GM21447 (cell line): ENCODE results near the gene TAF3.

Source experiments
- ATAC-seq: cut with Tn5 transposase; IDR thresholded peaks from one replicate; pipeline ENCODE4 v1.9.1; 2021; ENCODE audit not compliant: unreplicated experiment

The TAF3 gene

GRCh38 chr10:7965457-7965856 is 147.2 kb downstream of the TAF3 start:
- no peak for ATAC-seq

- ATAC-seq = no peak
Observed at GRCh38 chr10:7967035-7967434, 148.7 kb downstream of the TAF3 start.

DNA sequence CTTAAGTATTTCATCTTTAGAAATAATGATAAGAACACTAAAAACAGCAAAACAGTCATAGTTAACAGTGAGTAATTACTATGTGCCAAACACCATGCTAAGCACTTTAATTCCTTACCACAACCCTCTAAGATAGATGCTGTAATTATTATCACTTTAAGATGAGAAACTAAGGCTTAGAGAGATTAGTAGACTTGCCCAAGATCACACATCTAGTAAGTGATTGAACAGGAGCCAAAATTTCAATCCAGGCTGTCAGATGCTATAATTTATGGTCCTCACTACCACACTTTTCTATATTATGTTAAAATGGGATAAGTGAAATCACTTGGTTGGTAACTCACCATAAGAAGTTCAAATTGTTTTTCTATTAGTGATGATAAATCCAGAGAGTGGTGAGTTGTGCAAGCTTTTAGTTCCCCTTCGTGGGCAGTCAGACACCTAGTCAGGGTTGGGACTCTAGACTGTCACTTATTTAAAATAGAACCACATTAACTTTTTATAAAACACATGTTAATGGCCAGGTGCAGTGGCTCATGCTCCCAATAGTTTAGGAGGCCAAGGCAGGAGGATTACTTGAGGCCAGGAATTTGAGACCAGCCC is 150.3 kb downstream of the TAF3 start:
- ATAC-seq = no peak

GRCh38 chr10:7969623-7970022 is 151.3 kb downstream of the TAF3 start:
- no peak for ATAC-seq

GRCh38 chr10:7971949-7972348 is 153.6 kb downstream of the TAF3 start:
- ATAC-seq = no peak

DNA sequence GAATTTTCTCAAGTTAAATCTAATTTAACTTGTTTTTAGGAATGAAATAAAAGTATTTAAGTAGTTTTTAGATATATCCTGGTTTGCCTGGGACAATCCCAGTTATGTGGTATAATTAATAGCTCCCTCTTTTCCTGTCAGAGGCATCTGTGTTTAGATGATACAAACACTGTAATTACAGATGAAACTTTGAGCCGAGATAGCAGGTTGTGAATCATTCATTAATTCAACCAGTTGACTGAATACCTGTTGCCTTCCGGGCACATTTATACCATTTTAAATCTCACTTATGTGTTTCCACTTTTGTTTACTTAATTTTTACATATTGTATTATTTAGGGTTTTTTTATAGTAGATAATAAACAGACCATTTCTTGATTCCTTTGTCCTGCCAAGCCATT is 154.1 kb downstream of the TAF3 start:
- no peak for ATAC-seq

- ATAC-seq = no peak
Observed at GRCh38 chr10:7980196-7980595, 161.9 kb downstream of the TAF3 start.

DNA sequence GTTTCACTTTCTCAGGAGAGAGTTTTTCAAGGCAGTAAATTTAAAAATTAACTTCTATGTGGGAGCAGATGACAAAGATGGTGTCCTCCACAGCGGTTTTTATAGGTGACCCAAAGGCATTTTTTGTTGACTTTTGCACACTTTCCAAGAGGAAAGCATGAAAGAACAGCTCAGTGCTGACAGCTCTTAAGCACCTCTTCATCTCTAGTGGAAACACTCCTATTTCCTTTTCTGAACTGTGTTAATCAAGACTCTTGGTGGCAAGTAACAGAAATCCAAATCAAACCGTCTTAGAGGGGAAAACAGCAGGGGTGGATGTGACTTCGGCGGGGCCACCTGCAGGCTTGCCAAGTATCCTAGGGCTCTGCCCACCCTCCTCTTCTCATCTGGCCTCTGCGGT is 164.4 kb downstream of the TAF3 start:
- ATAC-seq = no peak

- no peak for ATAC-seq
Observed at GRCh38 chr10:7984325-7984724, 166.0 kb downstream of the TAF3 start.

DNA sequence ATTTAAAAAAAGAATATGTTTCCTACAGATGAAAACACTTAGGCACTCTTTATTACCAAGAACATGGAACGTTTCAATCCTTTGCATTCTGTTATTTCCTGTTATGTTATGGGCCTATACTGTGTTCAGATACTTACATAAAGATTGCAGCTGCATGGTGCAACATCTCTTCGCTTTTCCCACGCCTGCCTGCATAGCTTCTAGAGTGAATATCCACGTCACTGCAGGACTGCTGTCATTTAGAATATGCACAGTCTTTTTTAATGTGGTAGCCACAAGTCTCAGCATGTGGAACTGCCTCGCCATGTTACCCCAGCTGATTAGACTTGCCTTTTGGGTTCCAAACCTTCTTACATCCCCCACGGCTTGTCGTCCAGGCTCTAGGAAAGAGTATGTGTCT is 166.6 kb downstream of the TAF3 start:
- no peak for ATAC-seq

DNA sequence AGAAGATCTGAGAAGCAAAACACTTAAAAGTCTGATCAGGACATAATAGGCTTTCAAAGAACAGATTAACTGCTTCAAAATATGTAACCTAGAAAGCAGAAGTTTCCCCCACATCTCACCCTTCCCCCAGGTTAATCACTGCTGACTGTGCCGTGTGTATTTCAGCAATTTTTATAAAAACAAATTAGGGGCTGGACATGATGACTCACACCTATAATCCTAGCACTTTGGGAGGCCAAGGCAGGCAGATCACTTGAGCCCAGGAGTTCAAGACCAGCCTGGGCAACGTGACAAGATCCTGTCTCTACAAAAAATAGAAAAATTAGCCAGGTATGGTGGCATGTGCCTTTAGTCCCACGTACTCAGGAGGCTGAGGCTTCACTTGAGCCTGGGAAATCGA is 168.5 kb downstream of the TAF3 start:
- no peak for ATAC-seq

- no peak for ATAC-seq
Observed at GRCh38 chr10:7988989-7989388, 170.7 kb downstream of the TAF3 start.

- no peak for ATAC-seq
Observed at GRCh38 chr10:7998831-7999230, 180.5 kb downstream of the TAF3 start.

- no peak for ATAC-seq
Observed at GRCh38 chr10:8004469-8005000, 186.2 kb downstream of the TAF3 start.

GRCh38 chr10:8006274-8006999 is 188.1 kb downstream of the TAF3 start:
- ATAC-seq = no peak

- no peak for ATAC-seq
Observed at GRCh38 chr10:8009031-8009430, 190.7 kb downstream of the TAF3 start.

- ATAC-seq = no peak
Observed at GRCh38 chr10:8013006-8013405, 194.7 kb downstream of the TAF3 start.

DNA sequence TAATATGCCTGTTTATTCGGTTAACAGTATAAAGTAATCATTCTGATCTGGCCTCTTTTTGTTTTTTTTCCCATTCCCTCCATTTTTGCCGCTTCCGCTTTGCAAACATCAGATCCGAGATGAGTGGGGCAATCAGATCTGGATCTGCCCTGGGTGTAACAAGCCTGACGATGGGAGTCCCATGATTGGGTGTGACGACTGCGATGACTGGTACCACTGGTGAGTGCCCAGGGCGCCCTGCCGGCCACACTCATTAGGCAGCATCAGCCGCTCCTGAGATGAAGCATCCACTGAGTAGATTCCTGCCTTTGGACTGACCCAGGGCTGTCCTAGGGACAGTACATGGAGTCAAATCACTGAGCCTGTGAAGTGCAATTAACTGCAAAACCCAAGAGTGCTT is 195.3 kb downstream of the TAF3 start:
- no peak for ATAC-seq

DNA sequence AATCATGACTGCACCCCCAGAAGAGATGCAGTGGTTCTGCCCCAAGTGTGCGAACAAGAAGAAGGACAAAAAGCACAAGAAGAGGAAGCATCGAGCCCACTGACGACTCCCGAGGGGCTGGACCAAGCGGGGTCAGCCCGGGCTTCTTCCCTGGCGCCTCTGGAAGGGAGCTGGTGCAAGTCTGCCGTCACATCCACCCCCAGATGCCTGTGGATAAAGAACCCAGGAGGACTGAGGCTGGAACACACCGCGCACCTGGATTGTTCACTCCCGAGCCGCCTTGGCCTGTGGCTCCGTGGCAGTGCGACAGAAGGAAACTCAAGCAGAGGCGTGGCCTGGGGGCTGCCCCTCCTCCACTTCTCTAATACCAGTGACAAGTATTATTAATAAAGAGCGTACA is 196.3 kb downstream of the TAF3 start:
- no peak for ATAC-seq

- no peak for ATAC-seq
Observed at GRCh38 chr10:8017277-8017676, 199.0 kb downstream of the TAF3 start.

GRCh38 chr10:8023321-8023720 is 205.0 kb downstream of the TAF3 start:
- ATAC-seq = no peak

- no peak for ATAC-seq
Observed at GRCh38 chr10:8023851-8024250, 205.5 kb downstream of the TAF3 start.
